Measurements from ENCODE around the gene SLC7A14. TPM values are rescaled to one million over a fixed set of nuclear protein-coding genes. Genes with fewer than 3 reads are reported as not detected.
A peak's percentile ranks its signal among the peaks of the same experiment; 100 is the strongest.

SLC7A14 gene
- total RNA-seq, 8 experiments from 2014 or later, result 0.22 to 39.5 (median 3.6) TPM

DNA sequence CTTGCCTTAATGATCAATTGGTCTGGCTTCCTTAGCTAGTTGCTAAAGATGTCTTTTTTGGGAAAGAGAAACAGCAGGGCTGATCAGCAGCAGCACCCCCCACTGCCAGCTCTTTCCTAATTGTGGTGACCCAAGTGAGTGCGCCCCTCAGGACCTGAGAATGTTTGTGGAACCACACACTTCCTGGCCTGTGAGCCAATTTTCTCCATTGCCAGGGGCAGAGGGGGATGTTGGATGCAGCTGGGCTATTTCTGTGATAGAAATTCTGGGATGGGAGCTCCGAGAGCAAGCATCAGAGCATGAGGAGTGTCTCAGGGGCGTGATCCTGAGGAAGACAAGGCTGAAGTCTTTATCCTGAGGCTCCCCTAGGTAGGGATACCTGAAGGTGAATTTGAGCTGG lies 100.6 kb downstream of the SLC7A14 start:
- H3K4me1 ChIP-seq (replicated peaks in 1 of 2), result peaks cover 0 to 3% of the 10 kb centered on the region in 2 donors
- H3K4me3 ChIP-seq, result no peak overlapping the region
- H3K27ac ChIP-seq, result no peak overlapping the region
- in situ Hi-C loops (cut with MboI; ENCODE audit: low pct_unique_long_range_greater_than_20kb in 2 of 9, low sequenced_read_pairs in 9 of 9, unreplicated experiment in 9 of 9), result no loop called here
- 40 to 100% (median 93%) methylated on average over 1 to 3 of the region's 3 CpGs; no CpG with 5 or more reads in 4 of the 10 experiments for WGBS, 10 experiments
- ATAC-seq (replicated peaks in 6 of 8), result no peak

DNA sequence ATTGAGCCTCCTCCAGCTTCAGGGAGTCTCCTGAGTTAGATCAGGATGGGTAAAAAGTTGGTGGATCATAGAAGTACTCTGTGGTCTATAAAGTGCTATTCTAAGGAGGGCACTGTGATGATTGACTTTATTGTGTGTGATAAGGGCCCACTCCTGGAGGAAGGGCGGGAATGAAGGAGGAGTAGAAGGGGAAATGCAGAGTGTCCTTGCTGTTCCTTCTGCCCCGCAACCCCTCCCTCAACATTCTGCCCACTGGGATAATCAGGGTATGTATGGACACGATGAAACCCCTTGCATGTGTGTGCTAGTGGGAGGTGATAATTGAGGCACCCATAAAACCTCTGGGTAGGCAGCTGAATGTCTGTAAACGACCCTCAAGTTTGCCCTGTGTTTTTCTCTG lies 101.0 kb downstream of the SLC7A14 start:
- in situ Hi-C loops (cut with MboI; ENCODE audit: low pct_unique_long_range_greater_than_20kb in 2 of 9, low sequenced_read_pairs in 9 of 9, unreplicated experiment in 9 of 9), result no loop called here
- no peak overlapping the region for H3K4me3 ChIP-seq
- peaks cover 0 to 3% of the 10 kb centered on the region in 2 donors for H3K4me1 ChIP-seq (replicated peaks in 1 of 2)
- WGBS, 10 experiments, result 67 to 82% (median 75%) methylated on average over 2 to 4 of the region's 4 CpGs; no CpG with 5 or more reads in 5 of the 10 experiments
- ATAC-seq (replicated peaks in 6 of 8), result no peak
- no peak overlapping the region for H3K27ac ChIP-seq

DNA sequence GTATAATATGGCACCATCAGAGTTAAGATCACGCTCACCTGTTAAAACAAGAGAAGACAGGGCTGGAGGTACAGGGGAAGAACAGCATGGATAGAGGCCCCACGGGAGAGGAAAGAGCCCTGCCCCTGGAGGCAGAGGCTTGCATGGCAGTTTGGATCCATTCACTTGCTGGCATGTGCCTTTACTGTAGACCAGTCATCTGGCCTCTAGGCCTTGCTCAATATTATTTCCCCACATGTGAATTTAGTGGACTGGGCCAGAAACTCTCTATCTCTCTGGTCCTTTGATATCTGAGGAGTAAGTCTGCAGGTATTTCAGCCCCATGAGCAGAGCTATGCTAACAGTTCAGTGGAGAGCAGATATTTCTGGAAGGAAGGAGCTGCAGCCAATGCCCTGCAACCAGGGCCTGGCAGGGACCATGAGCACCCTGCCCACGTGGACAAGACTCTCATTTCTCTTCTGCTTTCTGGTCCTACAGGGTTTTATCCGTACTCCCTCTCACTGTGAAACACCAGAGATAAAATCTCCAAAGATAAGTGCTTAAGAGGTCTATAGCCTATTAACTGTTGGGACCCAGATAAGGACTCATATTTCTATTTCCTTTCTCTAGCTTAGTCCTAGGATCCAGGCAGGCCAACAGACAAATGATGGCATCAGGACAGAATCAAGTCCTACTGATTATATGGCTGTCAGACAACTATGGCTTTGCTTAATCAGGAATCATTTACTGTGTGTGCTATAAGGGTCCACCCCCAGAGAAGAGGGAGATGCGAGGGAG lies 102.2 kb downstream of the SLC7A14 start:
- 0 to 100% (median 32%) methylated on average over 1 to 4 of the region's 5 CpGs; no CpG with 5 or more reads in 3 of the 10 experiments for WGBS, 10 experiments
- Histone ChIP-seq H3K4me1 (replicated peaks in 1 of 2) (peaks cover 0 to 3% of the 10 kb centered on the region in 2 donors), H3K27ac (no peak overlapping the region), H3K4me3 (no peak overlapping the region)
- ATAC-seq (replicated peaks in 6 of 8), result peak in 3 of 8 experiments; percentile 54 to 64 (median 60)
- in situ Hi-C loops (cut with MboI; ENCODE audit: low pct_unique_long_range_greater_than_20kb in 2 of 9, low sequenced_read_pairs in 9 of 9, unreplicated experiment in 9 of 9), result no loop called here

DNA sequence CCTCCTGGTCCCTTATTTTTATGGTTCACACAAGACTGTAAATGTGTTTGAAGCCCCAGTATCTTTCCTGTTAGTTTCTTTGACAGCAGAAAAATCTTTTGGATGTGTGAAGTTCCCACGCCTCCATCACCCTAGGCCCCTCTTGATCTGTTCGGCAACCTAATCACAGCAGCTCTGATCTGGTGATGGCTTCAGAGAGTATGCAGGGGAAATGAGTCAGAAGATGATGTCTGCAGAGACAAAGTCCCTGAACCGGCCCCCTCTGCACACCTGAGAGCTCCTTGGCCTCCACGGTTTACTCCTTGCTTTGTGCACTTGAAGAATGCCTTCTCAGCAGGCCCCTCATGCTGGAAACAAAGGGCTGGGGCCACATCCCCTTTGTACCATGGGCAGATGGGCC lies 103.7 kb downstream of the SLC7A14 start:
- ATAC-seq (replicated peaks in 6 of 8), result no peak
- Histone ChIP-seq H3K27ac (no peak overlapping the region), H3K4me3 (no peak overlapping the region), H3K4me1 (replicated peaks in 1 of 2) (peaks cover 0 to 3% of the 10 kb centered on the region in 2 donors)
- in situ Hi-C loops (cut with MboI; ENCODE audit: low pct_unique_long_range_greater_than_20kb in 2 of 9, low sequenced_read_pairs in 9 of 9, unreplicated experiment in 9 of 9), result no loop called here
- 55 to 100% (median 59%) methylated on average over 1 to 3 of the region's 4 CpGs; no CpG with 5 or more reads in 6 of the 10 experiments for WGBS, 10 experiments

DNA sequence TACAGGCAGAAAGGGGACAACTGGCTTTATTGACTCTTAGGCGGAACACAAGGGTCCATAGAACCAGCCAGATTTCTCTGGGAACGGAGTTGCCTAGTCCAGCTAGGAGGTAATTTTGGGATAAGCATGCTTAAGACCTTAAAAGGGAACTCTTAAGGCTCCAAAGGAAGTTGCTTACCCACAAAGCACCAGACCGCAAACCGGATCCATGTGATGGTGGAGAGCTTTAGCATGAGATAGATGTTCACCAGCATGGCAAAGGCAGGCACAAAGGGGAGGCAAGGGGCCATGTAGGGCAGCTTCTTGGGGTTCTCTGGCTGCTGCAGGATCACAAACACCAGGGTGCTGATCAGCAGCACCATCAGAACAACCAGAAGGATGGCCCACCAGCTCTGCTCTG lies 105.8 kb downstream of the SLC7A14 start:
- ATAC-seq (replicated peaks in 6 of 8), result no peak
- in situ Hi-C loops (cut with MboI; ENCODE audit: low pct_unique_long_range_greater_than_20kb in 2 of 9, low sequenced_read_pairs in 9 of 9, unreplicated experiment in 9 of 9), result no loop called here

DNA sequence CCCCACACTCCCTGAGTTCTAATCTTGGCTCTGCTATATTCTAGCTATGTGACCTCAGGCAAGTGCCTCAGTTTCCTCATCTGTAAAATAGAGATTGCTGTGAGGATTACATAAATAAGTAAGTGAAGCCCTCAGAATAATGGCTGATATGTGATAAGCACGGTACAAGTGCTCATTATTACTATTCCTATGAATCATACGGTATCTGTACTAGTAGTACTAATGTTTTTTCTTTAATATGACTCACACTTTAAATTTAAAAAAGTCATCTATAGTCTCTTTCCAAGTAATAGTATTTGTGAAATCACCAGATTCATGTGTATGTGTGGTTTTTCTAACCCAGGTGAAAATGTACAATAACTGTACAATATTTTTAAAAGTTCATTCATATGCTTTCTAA lies 108.5 kb downstream of the SLC7A14 start:
- 0 to 93% (median 59%) methylated on average over 1 to 2 of the region's 2 CpGs for WGBS, 10 experiments
- in situ Hi-C loops (cut with MboI; ENCODE audit: low pct_unique_long_range_greater_than_20kb in 2 of 9, low sequenced_read_pairs in 9 of 9, unreplicated experiment in 9 of 9), result no loop called here
- Histone ChIP-seq H3K4me3 (no peak overlapping the region), H3K27ac (no peak overlapping the region), H3K4me1 (replicated peaks in 1 of 2) (no peaks in the 10 kb centered on the region)
- ATAC-seq (replicated peaks in 6 of 8), result no peak

More for the DNA sequence above, 105.8 kb downstream of the SLC7A14 start:
- 74 to 98% (median 94%) methylated on average over 2 to 4 of the region's 4 CpGs; no CpG with 5 or more reads in 3 of the 10 experiments for WGBS, 10 experiments
- Histone ChIP-seq H3K27ac (no peak overlapping the region), H3K4me1 (replicated peaks in 1 of 2) (no peaks in the 10 kb centered on the region), H3K4me3 (no peak overlapping the region)

DNA sequence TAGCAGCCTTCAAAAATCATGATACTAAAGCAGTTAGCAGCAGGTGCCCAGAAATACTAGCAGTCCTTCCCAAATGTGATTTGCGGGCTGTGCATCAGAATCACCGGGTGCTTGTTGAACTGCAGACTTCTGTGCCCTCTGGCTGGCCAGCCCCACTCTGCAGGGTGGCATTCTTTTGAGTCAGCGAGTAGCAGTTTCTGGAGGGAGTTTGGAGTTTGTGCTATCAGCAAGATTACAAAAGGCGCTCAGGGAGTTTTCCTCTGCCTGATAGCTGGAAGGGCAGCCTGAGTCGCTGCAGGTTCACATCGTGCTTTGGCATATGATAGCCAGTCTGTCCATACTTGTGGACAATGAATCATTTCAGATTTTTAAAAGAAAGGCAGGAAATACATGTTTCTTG lies 109.6 kb downstream of the SLC7A14 start:
- no peak overlapping the region for H3K4me3 ChIP-seq
- 25 to 100% (median 66%) methylated on average over 1 to 6 of the region's 6 CpGs; no CpG with 5 or more reads in 2 of the 10 experiments for WGBS, 10 experiments
- no peak overlapping the region for H3K27ac ChIP-seq
- H3K4me1 ChIP-seq (replicated peaks in 1 of 2), result no peaks in the 10 kb centered on the region
- ATAC-seq (replicated peaks in 6 of 8), result no peak
- in situ Hi-C loops (cut with MboI; ENCODE audit: low pct_unique_long_range_greater_than_20kb in 2 of 9, low sequenced_read_pairs in 9 of 9, unreplicated experiment in 9 of 9), result no loop called here

DNA sequence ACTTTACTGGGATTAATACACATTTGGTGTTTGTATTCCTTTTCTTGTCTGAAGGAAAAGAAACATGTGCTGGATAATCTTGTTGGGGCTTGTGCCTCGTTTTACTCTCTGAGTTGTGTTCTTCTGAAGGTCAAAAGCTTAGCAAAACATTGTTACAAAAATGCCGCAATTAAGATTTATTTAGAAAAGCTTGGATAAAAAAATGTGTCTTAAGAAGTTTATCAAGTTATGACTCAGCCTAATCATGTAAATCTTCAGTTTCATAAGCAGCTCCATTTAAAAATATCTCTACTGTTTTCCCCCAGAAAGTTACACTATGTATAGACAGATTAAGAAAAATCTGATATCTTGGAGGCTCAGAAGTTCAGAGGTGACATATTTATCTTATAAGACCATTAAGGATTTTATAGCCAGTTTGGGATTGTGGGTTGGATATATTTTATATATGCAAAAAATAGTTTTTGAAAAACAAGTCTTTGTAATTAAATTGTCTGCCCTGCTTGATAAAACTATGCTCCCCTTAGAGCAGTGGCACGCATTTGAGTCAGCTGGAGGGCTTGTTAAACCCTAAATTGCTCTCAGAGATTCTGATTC lies 110.7 kb downstream of the SLC7A14 start:
- H3K4me3 ChIP-seq, result no peak overlapping the region
- WGBS, 10 experiments, result 45 to 100% (median 63%) methylated on average over 1 to 3 of the region's 3 CpGs; no CpG with 5 or more reads in 1 of the 10 experiments
- no peak for ATAC-seq (replicated peaks in 6 of 8)
- no peak overlapping the region for H3K27ac ChIP-seq
- in situ Hi-C loops (cut with MboI; ENCODE audit: low pct_unique_long_range_greater_than_20kb in 2 of 9, low sequenced_read_pairs in 9 of 9, unreplicated experiment in 9 of 9), result no loop called here
- H3K4me1 ChIP-seq (replicated peaks in 1 of 2), result peaks cover 5 to 10% of the 10 kb centered on the region in 2 donors

DNA sequence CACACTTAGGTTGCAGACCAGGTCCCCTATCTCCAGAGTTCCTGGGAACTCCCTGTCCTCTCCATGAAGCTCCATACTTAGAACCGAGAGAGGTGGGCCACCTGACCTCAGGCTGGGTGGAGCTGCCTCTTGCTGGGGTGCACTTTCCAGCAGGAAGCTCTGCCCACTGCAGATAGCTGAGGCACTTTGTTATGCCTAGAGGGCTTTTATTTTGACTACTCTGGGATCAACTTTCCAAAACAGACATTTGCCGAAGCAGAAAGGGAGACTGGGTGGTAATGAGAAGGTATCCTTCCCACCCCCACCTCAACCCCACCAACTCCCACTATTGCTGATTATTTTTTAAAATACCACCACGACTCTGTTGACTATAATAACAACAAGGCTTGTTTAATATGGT lies 112.5 kb downstream of the SLC7A14 start:
- WGBS, 10 experiments, result 47 to 60% (median 54%) methylated on average over 1 to 2 of the region's 3 CpGs; no CpG with 5 or more reads in 6 of the 10 experiments
- no peak overlapping the region for H3K4me3 ChIP-seq
- no peak overlapping the region for H3K27ac ChIP-seq
- in situ Hi-C loops (cut with MboI; ENCODE audit: low pct_unique_long_range_greater_than_20kb in 2 of 9, low sequenced_read_pairs in 9 of 9, unreplicated experiment in 9 of 9), result no loop called here
- H3K4me1 ChIP-seq (replicated peaks in 1 of 2), result peaks cover 17 to 28% of the 10 kb centered on the region in 2 donors
- peak in 2 of 8 experiments; percentile 14 to 31 for ATAC-seq (replicated peaks in 6 of 8)

DNA sequence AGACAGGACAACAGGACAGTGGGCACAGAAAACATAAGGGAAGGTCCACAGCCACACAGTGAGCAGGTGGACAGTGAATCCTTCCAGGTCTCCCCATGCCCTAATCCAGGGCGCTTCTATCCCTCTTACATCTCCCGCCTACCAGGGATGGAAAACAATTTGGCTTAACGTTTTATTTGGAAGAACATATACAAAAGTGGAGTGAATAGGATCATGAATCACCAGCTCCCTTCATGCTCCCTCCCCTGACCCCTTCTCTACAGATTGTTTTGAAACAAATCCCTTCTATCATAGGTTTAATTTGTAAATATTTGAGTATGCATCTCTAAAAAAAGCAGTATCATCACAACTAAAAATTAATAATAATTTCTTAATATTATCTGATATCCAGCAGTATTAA lies 114.7 kb downstream of the SLC7A14 start:
- ATAC-seq (replicated peaks in 6 of 8), result no peak
- WGBS, 10 experiments, result 33 to 73% (median 45%) methylated on average over 1 to 3 of the region's 3 CpGs; no CpG with 5 or more reads in 2 of the 10 experiments
- in situ Hi-C loops (cut with MboI; ENCODE audit: low pct_unique_long_range_greater_than_20kb in 2 of 9, low sequenced_read_pairs in 9 of 9, unreplicated experiment in 9 of 9), result no loop called here
- Histone ChIP-seq H3K4me3 (no peak overlapping the region), H3K27ac (no peak overlapping the region), H3K4me1 (replicated peaks in 1 of 2) (peaks cover 35 to 44% of the 10 kb centered on the region in 2 donors)

DNA sequence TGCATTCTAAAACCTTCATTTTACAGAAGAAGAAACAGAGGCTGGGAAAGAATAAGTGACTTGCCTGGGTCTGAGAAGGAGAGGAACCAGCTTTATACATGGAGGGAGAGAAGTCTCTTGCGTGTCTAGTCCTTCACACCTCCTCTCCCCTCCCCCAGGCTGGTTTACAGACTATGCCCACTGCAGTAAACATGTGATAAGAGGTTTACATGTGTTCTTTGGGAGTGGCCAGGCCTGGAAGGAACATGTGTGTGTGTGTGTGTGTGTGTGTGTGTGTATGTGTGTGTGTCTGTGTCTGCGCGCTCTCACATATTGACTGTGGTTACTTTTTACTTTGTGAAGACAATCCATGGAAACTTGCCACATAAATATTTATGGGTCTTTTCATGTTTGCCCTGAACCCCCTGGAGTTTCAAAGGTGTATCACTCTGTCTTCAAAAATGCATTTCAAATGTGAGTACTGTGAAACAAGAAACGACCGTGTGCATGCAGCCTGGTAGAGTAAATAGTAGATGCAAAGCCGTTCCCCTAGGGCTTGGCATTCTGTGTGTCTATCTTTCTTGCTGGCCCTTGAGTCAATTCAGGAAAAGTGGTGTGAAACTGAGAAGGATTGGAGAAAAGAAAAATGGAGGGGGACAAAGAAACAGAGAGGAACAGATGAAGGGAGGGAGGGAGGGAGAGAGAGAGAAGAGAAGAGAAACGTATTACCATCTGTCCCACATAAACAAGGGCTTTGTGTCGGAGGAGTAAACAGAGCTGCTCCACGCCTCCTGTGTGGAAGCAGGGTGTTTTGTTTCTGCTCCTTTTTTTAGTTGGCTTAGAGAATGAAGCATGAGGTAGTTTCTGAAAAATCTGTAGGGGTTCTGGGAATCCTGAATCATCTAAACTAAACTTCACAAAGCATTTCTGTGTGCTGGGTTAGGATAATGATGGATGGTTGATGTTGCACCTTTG lies 115.5 kb downstream of the SLC7A14 start:
- H3K4me3 ChIP-seq, result no peak overlapping the region
- 6 to 100% (median 30%) methylated on average over 1 to 8 of the region's 9 CpGs; no CpG with 5 or more reads in 2 of the 10 experiments for WGBS, 10 experiments
- in situ Hi-C loops (cut with MboI; ENCODE audit: low pct_unique_long_range_greater_than_20kb in 2 of 9, low sequenced_read_pairs in 9 of 9, unreplicated experiment in 9 of 9), result no loop called here
- peak; percentile 20 to 72 (median 43) for ATAC-seq (replicated peaks in 6 of 8)
- peaks cover 35 to 44% of the 10 kb centered on the region in 2 donors for H3K4me1 ChIP-seq (replicated peaks in 1 of 2)
- H3K27ac ChIP-seq, result peak overlapping the region in 1 of 2 donors; percentile 14

DNA sequence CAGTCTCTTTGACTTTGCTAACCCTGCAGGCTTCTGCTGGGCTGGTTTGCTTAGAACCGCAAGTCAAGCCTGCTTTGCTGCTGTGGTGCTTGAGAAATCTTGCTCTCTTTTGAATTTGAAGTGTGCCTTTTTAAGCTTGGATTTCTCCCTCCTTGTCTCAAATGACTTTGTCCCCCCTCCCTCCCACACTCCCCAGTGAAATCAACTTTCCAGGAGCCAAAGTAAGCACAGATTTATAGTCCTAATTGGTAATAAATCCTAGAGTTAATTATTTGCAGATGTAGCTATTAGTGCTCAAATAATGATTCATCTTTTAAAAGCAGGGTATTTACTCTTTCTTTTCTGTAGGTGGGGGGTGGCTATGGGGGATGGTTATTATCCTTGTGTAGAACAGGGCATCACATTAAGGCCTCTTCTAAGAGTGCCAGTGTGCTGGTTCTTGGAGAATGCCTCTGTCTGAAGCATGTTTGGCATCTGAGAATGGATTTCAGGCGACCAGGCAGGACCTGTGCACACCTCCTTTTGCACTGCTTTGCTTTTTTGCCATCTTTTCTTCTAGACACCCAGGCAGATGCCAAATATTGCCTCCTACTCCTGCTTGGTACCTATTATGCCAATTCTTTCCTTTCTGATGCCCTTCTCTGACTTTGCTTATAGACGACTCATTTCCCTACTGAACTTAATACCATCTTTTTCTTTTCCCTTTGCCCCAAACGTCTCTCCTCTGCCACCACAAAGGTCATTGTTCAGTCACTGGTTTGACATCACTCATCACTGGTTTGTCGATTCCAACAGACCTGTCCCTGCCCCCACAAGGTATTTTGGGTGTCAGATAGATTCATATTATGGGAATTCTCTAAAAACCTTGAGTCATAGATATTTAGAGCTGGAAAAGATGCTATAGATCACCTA lies 116.5 kb downstream of the SLC7A14 start:
- WGBS, 10 experiments, result 20 to 100% (median 53%) methylated on average over 1 to 4 of the region's 5 CpGs
- Histone ChIP-seq H3K4me3 (no peak overlapping the region), H3K4me1 (replicated peaks in 1 of 2) (peaks cover 35 to 44% of the 10 kb centered on the region in 2 donors), H3K27ac (no peak overlapping the region)
- in situ Hi-C loops (cut with MboI; ENCODE audit: low pct_unique_long_range_greater_than_20kb in 2 of 9, low sequenced_read_pairs in 9 of 9, unreplicated experiment in 9 of 9), result no loop called here
- peak in 5 of 8 experiments; percentile 8 to 52 (median 26) for ATAC-seq (replicated peaks in 6 of 8)

Data from motor neuron (in vitro differentiated cells).